GM21526 (cell line): Measurements from ENCODE around the gene RXFP1.
"Not testable (repeated sequence)": the region's sequence is repeated elsewhere in the genome, so short reads cannot be mapped to it uniquely, and the experiment has no call there.

Experiments
- ATAC-seq: cut with Tn5 transposase; IDR thresholded peaks from one replicate; pipeline ENCODE4 v1.9.1; 2021; ENCODE audit warnings: moderate library complexity; ENCODE audit not compliant: unreplicated experiment, low FRiP score

Gene RXFP1

GRCh38 chr4:158605393-158605792 lies 83.7 kb downstream of the RXFP1 start:
- no peak for ATAC-seq

DNA sequence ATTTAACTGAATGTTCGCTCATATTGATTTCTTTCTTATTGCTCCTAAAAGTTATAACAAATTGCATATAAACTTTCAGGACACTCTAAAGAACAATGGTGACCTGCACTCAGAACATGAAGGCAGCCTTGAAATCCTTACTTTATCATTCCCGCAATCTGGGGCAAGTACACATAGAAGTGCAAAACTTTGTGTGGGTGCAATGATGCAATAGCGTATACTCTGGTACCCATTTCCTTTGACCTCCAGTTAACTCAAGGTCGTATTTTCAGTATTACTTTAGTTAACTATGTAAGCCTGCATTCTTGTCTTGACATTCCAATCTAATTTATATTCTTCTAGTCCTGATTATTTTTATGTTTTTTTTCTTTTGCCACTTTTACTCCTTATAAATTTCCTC lies 85.3 kb downstream of the RXFP1 start:
- ATAC-seq, result no peak

- no peak for ATAC-seq
Measured at GRCh38 chr4:158609116-158609515, 87.4 kb downstream of the RXFP1 start.

DNA sequence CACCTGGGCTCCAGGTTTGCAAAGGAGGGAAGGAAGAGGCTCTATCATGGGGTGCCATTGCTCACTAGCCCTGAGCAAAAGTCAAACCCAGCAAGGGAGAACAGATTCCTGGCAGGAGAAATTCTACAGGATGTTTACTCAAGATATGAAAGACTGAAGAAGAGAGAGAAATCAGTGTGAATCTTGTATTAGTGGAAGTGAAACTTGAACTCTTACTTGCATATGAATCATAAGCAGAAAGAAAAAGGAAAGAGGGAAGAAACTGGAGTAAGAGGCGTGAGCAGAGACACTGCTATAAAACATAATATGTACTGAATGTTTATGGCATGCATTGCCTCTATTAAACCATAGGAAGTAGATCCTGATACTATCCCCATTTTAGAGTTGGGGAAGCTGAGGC lies 89.1 kb downstream of the RXFP1 start:
- ATAC-seq, result peak; percentile 93

DNA sequence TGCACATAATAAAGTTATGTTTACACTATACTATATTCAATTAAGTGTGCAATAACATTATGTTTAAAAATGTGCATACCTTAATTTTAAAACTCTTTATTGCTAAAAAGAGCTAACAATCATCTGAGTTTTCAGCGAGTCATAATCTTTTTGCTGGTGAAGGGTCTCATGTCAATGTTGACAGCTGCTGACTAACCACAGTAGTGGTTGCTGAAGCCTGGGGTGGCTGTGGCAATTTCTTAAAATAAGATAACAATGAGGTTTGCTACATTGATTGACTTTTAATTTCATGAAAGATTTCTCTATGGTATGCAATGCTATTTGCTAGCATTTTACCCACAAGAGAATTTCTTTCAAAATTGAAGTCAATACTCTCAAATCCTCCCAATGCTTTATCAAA lies 91.4 kb downstream of the RXFP1 start:
- no peak for ATAC-seq

- ATAC-seq, result no peak
Measured at GRCh38 chr4:158617956-158618355, 96.3 kb downstream of the RXFP1 start.

DNA sequence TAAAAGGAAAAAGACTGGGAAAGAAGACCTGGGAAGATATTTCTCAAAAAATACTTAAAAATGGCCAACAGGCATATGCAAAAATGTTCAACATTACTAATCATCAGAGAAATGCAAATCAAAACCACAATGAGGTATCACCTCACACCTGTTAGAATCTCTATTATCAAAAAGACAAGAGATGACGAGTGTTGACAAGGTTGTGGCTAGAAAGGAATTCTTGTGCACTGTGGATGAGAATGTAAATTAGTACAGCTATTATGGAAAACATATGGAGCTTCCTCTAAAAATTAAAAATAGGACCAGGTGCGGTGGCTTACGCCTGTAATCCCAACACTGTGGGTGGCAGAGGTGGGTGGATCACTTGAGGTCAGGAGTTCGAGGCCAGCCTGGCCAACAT lies 100.0 kb downstream of the RXFP1 start:
- ATAC-seq, result no peak

DNA sequence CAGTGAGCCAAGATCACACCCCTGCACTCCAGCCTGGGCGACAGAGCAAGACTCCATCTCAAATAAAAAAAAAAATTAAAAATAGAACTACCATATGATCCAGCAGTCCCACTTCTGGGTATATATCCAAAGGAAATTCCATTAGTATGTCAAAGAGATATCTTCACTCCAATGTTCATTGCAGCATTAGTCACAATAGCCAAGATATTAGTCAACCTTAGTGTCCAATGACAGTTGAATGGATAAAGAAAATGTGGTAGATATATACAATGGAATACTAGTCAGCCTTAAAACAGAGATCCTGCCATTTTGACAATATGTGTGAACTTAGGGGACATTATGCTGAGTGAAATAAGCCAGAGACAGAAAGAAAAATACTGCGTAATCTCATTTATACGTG lies 100.6 kb downstream of the RXFP1 start:
- ATAC-seq, result no peak

DNA sequence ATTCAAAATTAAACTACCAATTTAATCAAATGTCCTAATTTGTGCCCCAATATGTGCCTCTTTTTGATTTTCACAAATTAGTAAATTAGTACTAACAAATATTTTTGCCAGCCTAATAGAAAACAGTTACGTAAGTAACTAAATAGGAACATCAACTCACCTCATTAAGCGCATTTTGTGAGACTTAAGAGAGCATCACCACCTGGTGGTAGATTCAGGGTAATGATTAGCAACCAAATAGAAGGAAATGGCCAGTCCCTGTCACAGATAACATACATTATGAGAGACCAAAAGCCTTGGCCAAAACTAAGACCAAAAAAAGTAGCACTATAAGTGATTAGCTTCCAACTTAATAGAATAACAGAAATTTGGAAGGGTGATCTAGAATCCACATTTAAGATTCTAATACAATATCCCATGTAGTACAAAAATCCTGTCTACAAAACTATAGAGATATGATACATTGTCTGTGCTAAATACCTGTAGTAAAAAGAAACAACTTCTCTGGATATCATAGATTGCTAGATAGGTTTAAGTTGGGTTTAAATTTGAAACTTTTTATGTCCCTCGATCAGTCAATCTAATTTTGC lies 103.3 kb downstream of the RXFP1 start:
- ATAC-seq, result peak; percentile 95

- ATAC-seq, result no peak
Measured at GRCh38 chr4:158625544-158625943, 103.9 kb downstream of the RXFP1 start.

GRCh38 chr4:158630893-158631292 lies 109.2 kb downstream of the RXFP1 start:
- no peak for ATAC-seq

DNA sequence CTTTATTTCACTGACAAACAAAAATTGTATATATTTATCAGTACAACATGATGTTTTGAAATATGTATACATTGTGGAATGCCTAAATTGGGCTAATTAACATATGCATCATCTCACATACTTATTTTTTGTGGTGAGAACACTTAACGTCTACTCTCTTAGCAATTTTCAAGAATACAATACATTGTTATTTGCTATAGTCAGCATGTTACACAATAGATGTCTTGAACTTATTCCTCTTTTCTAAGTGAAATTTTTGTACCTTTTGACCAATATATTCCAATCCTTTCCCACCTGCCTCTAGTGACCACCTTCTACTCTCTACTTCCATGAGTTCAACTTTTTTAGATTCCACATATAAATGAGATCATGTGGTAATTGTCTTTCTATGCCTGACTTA lies 114.9 kb downstream of the RXFP1 start:
- ATAC-seq, result no peak

GRCh38 chr4:158644356-158644755 lies 122.7 kb downstream of the RXFP1 start:
- ATAC-seq, result no peak

DNA sequence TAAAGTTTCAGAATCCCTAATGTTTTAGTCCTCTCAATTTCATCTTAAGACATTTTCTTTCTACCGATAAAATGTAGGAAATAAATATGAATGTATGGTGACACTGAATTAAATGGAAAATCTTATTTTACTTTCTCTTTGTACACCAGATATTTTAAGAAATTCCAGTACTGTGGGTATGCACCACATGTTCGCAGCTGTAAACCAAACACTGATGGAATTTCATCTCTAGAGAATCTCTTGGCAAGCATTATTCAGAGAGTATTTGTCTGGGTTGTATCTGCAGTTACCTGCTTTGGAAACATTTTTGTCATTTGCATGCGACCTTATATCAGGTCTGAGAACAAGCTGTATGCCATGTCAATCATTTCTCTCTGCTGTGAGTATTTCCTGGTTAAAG lies 123.1 kb downstream of the RXFP1 start:
- no peak for ATAC-seq

DNA sequence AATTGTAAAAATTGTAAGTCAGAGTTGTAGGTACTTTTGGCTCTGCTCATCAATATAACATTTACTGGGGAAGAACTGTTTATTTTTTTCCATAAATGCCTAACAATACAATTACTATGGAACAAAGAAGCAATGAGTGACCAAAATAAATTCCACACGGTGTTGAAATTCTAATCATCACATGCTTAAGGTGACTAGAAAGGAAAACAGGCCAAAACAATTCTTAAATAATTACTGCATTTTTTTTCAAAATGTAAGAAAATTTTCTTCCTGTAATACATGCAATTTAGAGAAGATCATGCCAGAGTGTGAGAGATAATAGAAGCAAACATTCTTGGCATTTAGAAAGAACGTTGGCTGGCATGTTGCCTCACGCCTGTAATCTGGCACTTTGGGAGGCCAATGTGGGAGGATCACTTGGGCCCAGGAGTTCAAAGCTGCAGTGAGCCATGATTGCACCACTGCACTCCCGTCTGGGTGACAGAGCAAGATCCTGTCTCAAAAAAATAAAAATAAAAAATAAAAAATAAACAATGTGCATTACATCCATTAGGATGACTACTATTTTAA lies 127.5 kb downstream of the RXFP1 start:
- no peak for ATAC-seq

DNA sequence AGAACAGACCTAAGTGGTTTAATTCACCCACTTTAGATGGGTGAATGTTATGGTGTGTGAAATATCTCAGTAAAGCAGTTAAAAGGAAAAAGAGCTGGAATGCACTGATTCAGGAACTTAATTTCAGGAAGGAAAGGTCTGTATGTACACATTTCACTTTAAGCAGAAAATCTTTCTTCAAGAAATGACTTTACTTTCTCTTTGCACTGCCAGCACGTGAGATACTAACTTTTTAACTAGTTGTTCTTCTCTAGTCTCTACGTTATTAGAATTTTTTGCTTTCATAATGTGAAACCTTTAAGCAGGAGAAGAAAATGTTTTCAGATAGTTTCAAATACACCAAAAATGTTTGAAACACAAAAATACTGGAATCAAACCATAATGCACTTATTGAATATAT lies 131.2 kb downstream of the RXFP1 start:
- no peak for ATAC-seq

GRCh38 chr4:158656439-158656838 lies 134.8 kb downstream of the RXFP1 start:
- ATAC-seq, result no peak

- no peak for ATAC-seq
Measured at GRCh38 chr4:158657291-158657690, 135.6 kb downstream of the RXFP1 start.

- ATAC-seq, result not testable (repeated sequence)
Measured at GRCh38 chr4:158663255-158663654, 141.6 kb downstream of the RXFP1 start.

DNA sequence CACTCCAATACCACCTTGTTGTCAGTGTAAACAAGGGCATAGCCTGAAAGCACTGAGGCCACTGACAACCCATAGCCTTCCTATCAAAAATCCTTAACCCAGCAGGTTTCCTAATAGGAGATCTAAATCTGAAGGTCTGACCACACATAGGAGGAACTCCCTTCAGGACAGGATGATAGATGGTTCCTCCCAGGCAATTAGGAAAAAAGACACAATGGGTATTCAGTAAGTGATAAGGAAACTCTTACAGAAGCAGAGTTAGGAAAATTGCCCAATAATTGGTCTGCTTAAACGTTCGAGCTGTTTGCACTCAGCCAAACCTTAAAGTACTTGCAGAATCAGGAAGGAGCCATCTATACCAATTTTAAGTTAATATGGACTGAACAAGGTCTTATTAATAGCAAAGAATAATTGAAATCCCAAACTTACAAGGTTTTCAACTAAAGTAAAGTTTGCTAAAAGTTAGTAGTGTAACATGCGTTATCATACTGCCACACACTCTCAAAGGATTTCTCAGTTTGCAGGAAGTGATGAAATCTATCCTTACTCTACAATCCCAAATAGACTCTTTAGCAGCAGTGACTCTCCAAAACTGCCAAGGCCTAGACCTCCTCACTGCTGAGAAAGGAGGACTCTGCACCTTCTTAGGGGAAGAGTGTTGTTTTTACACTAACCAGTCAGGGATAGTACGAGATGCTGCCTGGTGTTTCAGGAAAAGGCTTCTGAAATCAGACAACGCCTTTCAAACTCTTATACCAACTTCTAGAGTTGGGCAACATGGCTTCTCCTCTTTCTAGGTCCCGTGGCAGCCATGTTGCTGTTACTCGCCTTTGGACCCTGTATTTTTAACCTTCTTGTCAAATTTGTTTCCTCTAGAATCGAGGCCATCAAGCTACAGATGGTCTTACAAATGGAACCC lies 142.3 kb downstream of the RXFP1 start:
- not testable (repeated sequence) for ATAC-seq

- no peak for ATAC-seq
Measured at GRCh38 chr4:158664806-158665205, 143.1 kb downstream of the RXFP1 start.

DNA sequence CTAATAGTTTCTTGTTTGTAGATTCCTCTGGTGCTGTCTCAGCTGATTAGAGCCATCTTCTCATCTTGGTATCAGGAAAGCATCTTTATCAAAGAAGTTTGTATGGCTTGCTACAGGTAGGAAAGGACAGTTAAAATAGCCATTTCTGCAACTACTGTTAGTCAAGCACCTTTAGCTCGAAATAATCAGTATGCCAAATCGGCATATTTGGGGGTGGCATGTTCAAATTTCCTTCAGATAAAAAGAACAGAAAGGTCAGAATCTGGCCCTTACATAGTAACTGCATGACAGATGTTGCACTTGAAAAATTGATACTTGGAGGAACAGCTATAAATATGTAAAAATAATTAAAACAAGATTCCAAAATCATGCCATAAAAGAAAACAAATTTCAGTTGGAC lies 145.2 kb downstream of the RXFP1 start:
- no peak for ATAC-seq
